Muscle of leg (tissue), 11 donors: ENCODE results near the gene EIF4E2. TPM values are rescaled to one million over a fixed set of nuclear protein-coding genes. Genes with fewer than 3 reads are reported as not detected.

Source experiments
- DNase-seq: peaks from one replicate; pipeline ENCODE4 v3.0.0; 2013
- H3K27ac ChIP-seq: one replicate; pipeline ENCODE4 v1.5.1; 2013; ENCODE audit warnings: mild to moderate bottlenecking, low read length, control low read depth
- H3K27me3 ChIP-seq: one replicate; pipeline ENCODE4 v1.6.1; 2013; ENCODE audit warnings: low read length; ENCODE audit not compliant: control insufficient read depth, insufficient read depth
- H3K36me3 ChIP-seq: one replicate; pipeline ENCODE4 v1.6.1; 2013; ENCODE audit warnings: low read length; ENCODE audit not compliant: control insufficient read depth, insufficient read depth
- H3K4me1 ChIP-seq: one replicate; pipeline ENCODE4 v1.6.1; 2013; ENCODE audit warnings: low read length; ENCODE audit not compliant: control insufficient read depth, insufficient read depth
- H3K4me3 ChIP-seq: one replicate; pipeline ENCODE4 v1.5.1; 2013; ENCODE audit warnings: low read length, control low read depth
- H3K9me3 ChIP-seq: replicated peaks from 2 replicates; pipeline ENCODE4 v1.6.1; 2013; ENCODE audit warnings: low read depth, low read length; ENCODE audit not compliant: control insufficient read depth
- WGBS: methylation state at CpG from one replicate; pipeline ENCODE4 v1.1.5; 2013; ENCODE audit warnings: missing lambda C conversion rate; ENCODE audit not compliant: insufficient coverage; 5-methylcytosine and 5-hydroxymethylcytosine counted together
- polyA plus RNA-seq, 8 donors: library from polyadenylated mRNA; unstranded; fragments of 120-200 nt; gene quantifications; one replicate each; pipeline versions ENCODE4 v1.2.1 to v1.2.3, GENCODE V29; 2013; ENCODE audit warnings: inconsistent platforms in 1 of 8, low replicate concordance in 1 of 8; ENCODE audit not compliant: insufficient read length in 8 of 8, insufficient read depth in 1 of 8
- total RNA-seq: library from RNA; stranded (reverse); fragments of 120-200 nt; gene quantifications from one replicate; pipeline ENCODE4 v1.2.4, GENCODE V29; 2013

Gene EIF4E2
- total and polyA plus RNA-seq, 9 donors, result 105 to 135 (median 117) TPM

GRCh38 chr2:232505856-232506255, 44.6 kb upstream of the EIF4E2 start:
- H3K4me3 ChIP-seq, result no peak overlapping the region
- DNase-seq, result no peak
- peaks cover 63% of the 10 kb centered on the region for H3K27me3 ChIP-seq
- 16% methylated on average over 10 of the region's 10 CpGs for WGBS
- no peaks in the 10 kb centered on the region for H3K9me3 ChIP-seq
- H3K27ac ChIP-seq, result no peak overlapping the region
- peaks cover 19% of the 10 kb centered on the region for H3K4me1 ChIP-seq
- H3K36me3 ChIP-seq, result no peaks in the 10 kb centered on the region

GRCh38 chr2:232506709-232507108, 43.8 kb upstream of the EIF4E2 start:
- H3K27me3 ChIP-seq, result peaks cover 58% of the 10 kb centered on the region

DNA sequence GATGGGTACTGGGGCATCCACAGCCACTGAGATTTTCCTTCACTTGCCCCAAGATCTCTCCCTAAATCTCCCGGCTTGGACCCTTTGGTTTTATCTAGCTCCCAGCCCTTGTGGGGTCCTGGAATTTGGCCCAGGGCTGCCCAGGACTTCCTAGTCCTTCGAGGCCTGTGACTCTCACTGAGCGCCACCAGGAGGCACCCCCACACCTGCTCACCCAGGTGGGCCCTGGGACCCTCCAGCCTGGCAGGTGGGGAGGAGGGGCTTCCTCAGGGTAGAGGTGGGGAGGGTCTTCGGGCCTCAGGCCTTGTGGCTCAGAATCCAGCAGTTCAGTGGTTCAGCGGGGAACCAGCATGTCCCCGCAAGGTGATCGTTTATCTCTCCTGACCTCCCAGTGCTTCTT, 42.2 kb upstream of the EIF4E2 start:
- 81% methylated on average over 4 of the region's 7 CpGs for WGBS
- H3K27me3 ChIP-seq, result peaks cover 52% of the 10 kb centered on the region
- H3K36me3 ChIP-seq, result no peaks in the 10 kb centered on the region
- peaks cover 12% of the 10 kb centered on the region for H3K4me1 ChIP-seq
- no peak overlapping the region for H3K27ac ChIP-seq
- H3K4me3 ChIP-seq, result no peak overlapping the region
- H3K9me3 ChIP-seq, result no peaks in the 10 kb centered on the region
- no peak for DNase-seq

More at GRCh38 chr2:232506709-232507108, 43.8 kb upstream of the EIF4E2 start:
- Histone ChIP-seq H3K4me3 (no peak overlapping the region), H3K9me3 (no peaks in the 10 kb centered on the region), H3K27ac (no peak overlapping the region), H3K36me3 (no peaks in the 10 kb centered on the region), H3K4me1 (peaks cover 21% of the 10 kb centered on the region)
- 80% methylated on average over 1 of the region's 4 CpGs for WGBS
- DNase-seq, result no peak

DNA sequence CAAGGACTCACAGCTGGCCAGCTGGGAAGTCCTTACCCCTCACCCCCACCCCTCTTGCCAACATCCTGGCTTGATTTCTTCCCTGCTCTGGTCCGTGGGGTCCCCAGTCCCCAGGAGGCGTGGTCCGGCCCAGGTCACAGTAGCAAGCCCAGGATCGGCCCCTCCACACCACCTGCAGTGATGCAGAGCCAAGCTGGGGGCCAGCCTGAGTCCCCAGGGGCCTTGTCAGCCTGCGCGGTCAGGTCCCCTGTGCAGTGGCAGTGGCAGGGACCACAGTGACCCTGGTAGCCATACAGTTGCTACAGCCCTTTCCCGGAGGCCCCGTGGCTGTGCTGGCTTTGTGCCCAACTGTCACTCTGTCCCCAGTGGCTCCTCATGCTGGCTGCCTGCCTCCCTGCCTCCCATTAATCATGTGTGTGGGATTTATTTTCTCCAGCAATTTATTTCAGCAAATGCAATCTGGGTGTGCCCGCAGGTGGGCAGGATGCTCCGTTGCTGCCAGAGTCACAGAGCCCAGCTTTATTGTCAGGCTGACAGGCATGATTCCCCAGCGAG, 39.1 kb upstream of the EIF4E2 start:
- WGBS, result 34% methylated on average over 11 of the region's 11 CpGs
- Histone ChIP-seq H3K27me3 (peaks cover 25% of the 10 kb centered on the region), H3K36me3 (no peaks in the 10 kb centered on the region), H3K9me3 (no peaks in the 10 kb centered on the region), H3K4me3 (no peak overlapping the region), H3K4me1 (peaks cover 13% of the 10 kb centered on the region), H3K27ac (no peak overlapping the region)
- DNase-seq, result no peak

- no peak overlapping the region for H3K4me3 ChIP-seq
- no peak overlapping the region for H3K27ac ChIP-seq
- H3K4me1 ChIP-seq, result peaks cover 13% of the 10 kb centered on the region
- H3K27me3 ChIP-seq, result peaks cover 18% of the 10 kb centered on the region
- H3K9me3 ChIP-seq, result no peaks in the 10 kb centered on the region
- no peaks in the 10 kb centered on the region for H3K36me3 ChIP-seq
- DNase-seq, result no peak
- 17% methylated on average over 1 of the region's 10 CpGs for WGBS
These were observed 37.9 kb upstream of the EIF4E2 start for GRCh38 chr2:232512602-232513001.

DNA sequence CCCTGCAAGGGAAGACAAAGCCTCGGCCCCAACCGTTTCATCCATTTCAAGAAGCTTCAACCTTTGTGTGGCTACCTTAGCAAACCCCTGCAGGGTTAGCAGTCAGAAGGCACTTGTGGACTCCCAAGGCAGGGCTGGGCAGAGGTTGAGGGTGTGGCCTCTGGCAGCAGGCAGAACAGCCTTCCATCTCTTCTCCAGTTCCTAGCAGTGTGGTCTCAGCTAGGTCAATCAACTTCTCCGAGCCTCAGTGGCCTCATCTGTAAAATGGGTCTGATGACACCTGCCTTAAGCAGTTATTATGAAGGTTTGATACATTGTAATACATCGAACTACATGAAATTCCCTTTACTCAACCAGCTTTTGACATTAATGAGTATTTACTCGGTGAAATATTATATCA, 37.1 kb upstream of the EIF4E2 start:
- no peak for DNase-seq
- Histone ChIP-seq H3K4me3 (no peak overlapping the region), H3K9me3 (no peaks in the 10 kb centered on the region), H3K4me1 (peaks cover 13% of the 10 kb centered on the region), H3K27me3 (peaks cover 17% of the 10 kb centered on the region), H3K36me3 (no peaks in the 10 kb centered on the region), H3K27ac (no peak overlapping the region)
- no CpG with 5 or more reads among the region's 5 CpGs for WGBS

DNA sequence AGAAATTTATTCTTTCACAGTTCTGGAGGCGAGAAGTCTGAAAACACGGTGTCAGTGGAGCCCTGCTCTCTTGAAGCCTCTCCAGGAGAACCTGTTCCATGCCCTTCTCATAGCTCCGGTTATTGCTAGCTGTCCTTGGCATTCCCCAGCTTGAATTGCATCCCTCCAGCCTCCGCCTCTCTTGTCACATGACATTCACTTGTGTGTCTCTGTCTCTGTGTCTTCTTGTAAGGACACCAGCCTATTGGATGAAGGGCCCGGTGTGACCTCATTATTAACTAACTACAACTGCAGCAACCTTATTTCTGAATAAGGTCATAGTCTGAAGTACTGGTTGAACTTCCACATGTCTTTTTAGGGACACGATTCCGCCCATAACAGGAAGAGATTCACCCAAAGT, 34.9 kb upstream of the EIF4E2 start:
- DNase-seq, result no peak
- Histone ChIP-seq H3K27me3 (peaks cover 32% of the 10 kb centered on the region), H3K4me1 (peaks cover 13% of the 10 kb centered on the region), H3K36me3 (no peaks in the 10 kb centered on the region), H3K9me3 (no peaks in the 10 kb centered on the region), H3K4me3 (no peak overlapping the region), H3K27ac (no peak overlapping the region)
- WGBS, result 86% methylated on average over 6 of the region's 7 CpGs

DNA sequence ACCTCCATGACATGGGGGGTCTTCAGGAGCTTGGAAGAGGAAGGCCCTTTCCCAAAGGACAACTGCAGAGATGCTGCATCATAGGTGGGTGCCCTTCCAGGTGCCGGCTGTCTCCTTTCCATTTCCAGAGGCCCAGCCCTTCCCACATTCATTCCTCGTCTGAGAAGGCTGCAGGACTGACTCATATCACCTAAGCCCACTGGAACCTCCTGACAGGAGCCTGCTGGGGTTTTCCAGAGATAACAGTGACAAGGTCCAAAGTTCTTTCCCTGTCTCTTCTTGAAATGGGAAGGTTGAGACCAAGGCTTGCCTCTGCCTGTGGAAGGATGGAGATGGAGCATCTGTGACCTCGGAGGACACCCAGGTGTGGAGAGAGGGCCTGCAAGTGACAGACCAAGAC, 33.9 kb upstream of the EIF4E2 start:
- Histone ChIP-seq H3K36me3 (no peaks in the 10 kb centered on the region), H3K27ac (no peak overlapping the region), H3K9me3 (no peaks in the 10 kb centered on the region), H3K4me3 (no peak overlapping the region), H3K27me3 (peaks cover 41% of the 10 kb centered on the region), H3K4me1 (peaks cover 12% of the 10 kb centered on the region)
- DNase-seq, result no peak
- no CpG with 5 or more reads among the region's 3 CpGs for WGBS

DNA sequence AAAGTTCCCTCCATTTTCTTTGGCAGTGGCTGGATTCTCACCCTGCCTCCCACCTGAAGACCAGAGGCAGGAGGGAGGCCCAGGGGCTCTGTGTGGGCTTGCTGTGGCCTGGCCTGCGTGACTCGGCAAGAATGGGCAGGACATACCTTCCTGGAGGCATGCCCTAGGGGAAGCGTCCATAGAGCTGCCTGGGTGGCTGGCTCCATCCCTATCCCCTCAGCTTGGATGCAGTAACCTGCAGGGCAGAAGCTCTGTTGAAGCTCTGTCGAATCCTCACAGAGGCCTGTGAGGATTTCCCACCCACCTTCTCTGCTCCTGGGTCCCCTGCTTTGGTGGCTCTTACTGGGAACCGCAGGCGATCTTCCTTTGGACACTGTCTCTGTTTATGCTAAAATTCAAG, 31.6 kb upstream of the EIF4E2 start:
- Histone ChIP-seq H3K4me1 (peaks cover 24% of the 10 kb centered on the region), H3K9me3 (no peaks in the 10 kb centered on the region), H3K36me3 (no peaks in the 10 kb centered on the region), H3K27ac (no peak overlapping the region), H3K27me3 (peaks cover 58% of the 10 kb centered on the region), H3K4me3 (no peak overlapping the region)
- DNase-seq, result no peak
- WGBS, result 53% methylated on average over 6 of the region's 6 CpGs

- H3K27ac ChIP-seq, result no peak within 1 kb of the TSS
- peaks cover 64% of the 10 kb centered on the region for H3K27me3 ChIP-seq
- 41% methylated on average over 7 of the region's 19 CpGs for WGBS
- no peak within 1 kb of the TSS for H3K4me3 ChIP-seq
- H3K36me3 ChIP-seq, result no peaks in the 10 kb centered on the region
- H3K9me3 ChIP-seq, result no peaks in the 10 kb centered on the region
- DNase-seq, result no peak
- H3K4me1 ChIP-seq, result peaks cover 33% of the 10 kb centered on the region
These were observed 30.7 kb upstream of the EIF4E2 start, which contains the start of gene PRSS56 for GRCh38 chr2:232519581-232520438. Gene PRSS56 (plus strand): TSS chr2:232520388. CDS start chr2:232520599, 211 bp downstream.
